Panc1 (cell line): Measurements from ENCODE around the gene ABCF2.

Source experiments
- POLR2AphosphoS5 ChIP-seq: IDR thresholded peaks from 2 replicates; pipeline ENCODE4 v1.6.1; 2012; ENCODE audit warnings: mild to moderate bottlenecking, low read depth, low read length, moderate library complexity
- REST ChIP-seq, 2 experiments: IDR thresholded peaks; 2 replicates each; pipeline ENCODE4 v1.6.1; 2011 to 2012; ENCODE audit warnings: low read depth in 2 of 2, control low read depth in 1 of 2, low read length in 1 of 2, mild to moderate bottlenecking in 1 of 2, moderate library complexity in 1 of 2; ENCODE audit not compliant: insufficient read depth in 1 of 2
- SIN3A ChIP-seq: IDR thresholded peaks from 2 replicates; pipeline ENCODE4 v1.6.1; 2012; ENCODE audit warnings: low read depth, mild to moderate bottlenecking, low read length, moderate library complexity, borderline replicate concordance; ENCODE audit not compliant: insufficient read depth
- TF ChIP-seq, protein P1 (sequence below): fragments of 450-650 bp; IDR thresholded peaks from 2 replicates; pipeline ENCODE4 v1.5.1; 2017; ENCODE audit warnings: mild to moderate bottlenecking

DNA sequence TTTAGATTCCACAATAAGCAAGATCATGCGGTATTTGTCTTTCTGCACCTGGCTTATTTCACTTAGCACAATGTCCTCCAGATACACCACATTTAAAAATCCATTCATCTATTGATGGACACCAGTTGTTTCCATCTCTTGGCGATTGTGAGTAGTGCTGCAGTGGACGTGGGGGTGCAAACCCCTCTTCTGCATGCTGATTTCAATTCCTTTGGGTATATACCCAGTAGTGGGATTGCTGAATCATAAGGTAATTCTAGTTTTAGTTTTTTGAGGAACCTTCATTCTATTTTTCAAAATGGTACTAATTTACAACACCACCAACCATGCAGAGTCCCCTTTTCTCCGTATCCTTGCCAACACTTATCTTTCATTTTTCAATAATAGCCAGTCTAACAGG, 38.0 kb downstream of the ABCF2 start:
- TF ChIP-seq, protein P1, sequence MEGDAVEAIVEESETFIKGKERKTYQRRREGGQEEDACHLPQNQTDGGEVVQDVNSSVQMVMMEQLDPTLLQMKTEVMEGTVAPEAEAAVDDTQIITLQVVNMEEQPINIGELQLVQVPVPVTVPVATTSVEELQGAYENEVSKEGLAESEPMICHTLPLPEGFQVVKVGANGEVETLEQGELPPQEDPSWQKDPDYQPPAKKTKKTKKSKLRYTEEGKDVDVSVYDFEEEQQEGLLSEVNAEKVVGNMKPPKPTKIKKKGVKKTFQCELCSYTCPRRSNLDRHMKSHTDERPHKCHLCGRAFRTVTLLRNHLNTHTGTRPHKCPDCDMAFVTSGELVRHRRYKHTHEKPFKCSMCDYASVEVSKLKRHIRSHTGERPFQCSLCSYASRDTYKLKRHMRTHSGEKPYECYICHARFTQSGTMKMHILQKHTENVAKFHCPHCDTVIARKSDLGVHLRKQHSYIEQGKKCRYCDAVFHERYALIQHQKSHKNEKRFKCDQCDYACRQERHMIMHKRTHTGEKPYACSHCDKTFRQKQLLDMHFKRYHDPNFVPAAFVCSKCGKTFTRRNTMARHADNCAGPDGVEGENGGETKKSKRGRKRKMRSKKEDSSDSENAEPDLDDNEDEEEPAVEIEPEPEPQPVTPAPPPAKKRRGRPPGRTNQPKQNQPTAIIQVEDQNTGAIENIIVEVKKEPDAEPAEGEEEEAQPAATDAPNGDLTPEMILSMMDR = no peak
- TF ChIP-seq POLR2AphosphoS5 (no peak), SIN3A (no peak), REST (IDR thresholded peaks at IDR 0.05; ENCODE audit: insufficient read depth in 1 of 2, low read depth in 2 of 2, low read length in 1 of 2) (no peak)
